Uterus (tissue), 2 donors: Measurements from ENCODE around the gene ADARB2.

ENCODE experiments used
- CTCF ChIP-seq, 4 experiments: fragments of 200-600 bp in 2 of 4; fragments of 450-650 bp in 2 of 4; sonication (generic) in 2 of 4; IDR thresholded peaks; one replicate each; pipeline ENCODE4 v1.5.1; 2016 to 2019; ENCODE audit warnings: antibody characterized with exemption in 4 of 4, mild to moderate bottlenecking in 2 of 4, moderate library complexity in 1 of 4
- POLR2A ChIP-seq, 2 donors: fragments of 450-650 bp; IDR thresholded peaks; one replicate each; pipeline ENCODE4 v1.6.1; 2016; ENCODE audit warnings: antibody characterized with exemption in 2 of 2, mild to moderate bottlenecking in 1 of 2, moderate library complexity in 1 of 2

- TF ChIP-seq CTCF (IDR thresholded peaks at IDR 0.05), result no peak
- no peak for TF ChIP-seq POLR2A (IDR thresholded peaks at IDR 0.05)
Observed at GRCh38 chr10:1608851-1609647, 128.3 kb downstream of the ADARB2 start.
